Testis (tissue), 3 donors: ENCODE results near the gene PAPSS2. TPM values are rescaled to one million over a fixed set of nuclear protein-coding genes. Genes with fewer than 3 reads are reported as not detected.
A peak's percentile ranks its signal among the peaks of the same experiment; 100 is the strongest.

Experiments
- DNase-seq: peaks from one replicate; pipeline ENCODE4 v3.0.0-alpha.2; 2019
- H3K27ac ChIP-seq, 2 donors: fragments of 200-600 bp; sonication (generic); one replicate each; pipeline ENCODE4 v1.5.1; 2019
- H3K27me3 ChIP-seq: fragments of 200-600 bp; sonication (generic); one replicate; pipeline ENCODE4 v1.5.1; 2019
- H3K36me3 ChIP-seq: fragments of 200-600 bp; sonication (generic); one replicate; pipeline ENCODE4 v1.5.1; 2017; ENCODE audit warnings: low read depth; ENCODE audit errors: missing control alignments
- H3K4me1 ChIP-seq: fragments of 200-600 bp; sonication (generic); one replicate; pipeline ENCODE4 v1.5.1; 2019
- H3K4me3 ChIP-seq, 2 donors: fragments of 200-600 bp; sonication (generic); one replicate each; pipeline ENCODE4 v1.5.1; 2017 to 2019
- H3K9me3 ChIP-seq: fragments of 200-600 bp; sonication (generic); one replicate; pipeline ENCODE4 v1.5.1; 2017
- CTCF ChIP-seq, 3 experiments: fragments of 450-650 bp in 2 of 3; fragments of 200-600 bp in 1 of 3; sonication (generic) in 1 of 3; IDR thresholded peaks; one replicate each; pipeline ENCODE4 v1.5.1; 2016 to 2019; ENCODE audit warnings: antibody characterized with exemption in 3 of 3, mild to moderate bottlenecking in 2 of 3, moderate library complexity in 1 of 3
- POLR2A ChIP-seq: fragments of 450-650 bp; IDR thresholded peaks from one replicate; pipeline ENCODE4 v1.6.1; 2017; ENCODE audit warnings: antibody characterized with exemption, mild to moderate bottlenecking, moderate library complexity
- WGBS, 2 donors: methylation state at CpG; one replicate each; pipeline ENCODE4 v1.1.5; 2018; 5-methylcytosine and 5-hydroxymethylcytosine counted together
- intact Hi-C: fragments of 100-400 bp; cut with DNase I; formaldehyde crosslinking; loops from one replicate; pipeline ENCODE4 v1.15.1; 2023; ENCODE audit warnings: low total_unique reads
- polyA plus RNA-seq: library from polyadenylated mRNA; stranded (reverse); fragments of 350-450 nt; fragmentation: Illumina TruSeq; extraction: RNeasy Lipid Tissue Mini Kit (QIAGEN cat#74804); gene quantifications from one replicate; pipeline ENCODE4 v1.2.3, GENCODE V29; 2014; ENCODE audit warnings: low read depth, low replicate concordance; ENCODE audit not compliant: insufficient read depth
- total RNA-seq, 2 donors: library from RNA; depleted of rRNA; stranded (reverse); fragments of >200 nt; gene quantifications; one replicate each; pipeline ENCODE4 v1.2.3, GENCODE V29; 2016

PAPSS2 gene
- total and polyA plus RNA-seq, 3 donors from 2014 or later, result 4.6 to 20.1 (median 6.4) TPM

GRCh38 chr10:87764072-87764934 is 104.6 kb downstream of the PAPSS2 start:
- Histone ChIP-seq H3K4me3 (no peak overlapping the region), H3K36me3 (no peaks in the 10 kb centered on the region), H3K27ac (no peak overlapping the region), H3K9me3 (no peaks in the 10 kb centered on the region), H3K4me1 (no peaks in the 10 kb centered on the region), H3K27me3 (no peaks in the 10 kb centered on the region)
- TF ChIP-seq POLR2A (no peak), CTCF (IDR thresholded peaks at IDR 0.05) (no peak)
- DNase-seq, result no peak
- WGBS, 2 donors, result 87 to 89% methylated on average over 13 of the region's 13 CpGs
- intact Hi-C loops, result no loop called here

GRCh38 chr10:87765666-87766376 is 106.1 kb downstream of the PAPSS2 start:
- H3K27me3 ChIP-seq, result no peaks in the 10 kb centered on the region
- DNase-seq, result no peak
- TF ChIP-seq POLR2A (no peak), CTCF (IDR thresholded peaks at IDR 0.05) (no peak)
- H3K36me3 ChIP-seq, result no peaks in the 10 kb centered on the region
- no peaks in the 10 kb centered on the region for H3K4me1 ChIP-seq
- H3K9me3 ChIP-seq, result no peaks in the 10 kb centered on the region
- no peak overlapping the region for H3K4me3 ChIP-seq
- intact Hi-C loops, result no loop called here
- WGBS, 2 donors, result 89 to 90% methylated on average over 5 of the region's 5 CpGs
- H3K27ac ChIP-seq, result no peak overlapping the region

- Histone ChIP-seq H3K9me3 (no peaks in the 10 kb centered on the region), H3K36me3 (no peaks in the 10 kb centered on the region), H3K4me3 (no peak overlapping the region), H3K27ac (no peak overlapping the region), H3K27me3 (no peaks in the 10 kb centered on the region), H3K4me1 (no peaks in the 10 kb centered on the region)
- no peak for TF ChIP-seq CTCF (IDR thresholded peaks at IDR 0.05)
- no peak for TF ChIP-seq POLR2A
- WGBS, 2 donors, result 98% methylated on average over 5 of the region's 5 CpGs
- intact Hi-C loops, result no loop called here
- DNase-seq, result no peak
Observed at GRCh38 chr10:87767253-87767652, 107.6 kb downstream of the PAPSS2 start.

GRCh38 chr10:87771871-87772500 is 112.3 kb downstream of the PAPSS2 start:
- TF ChIP-seq CTCF (IDR thresholded peaks at IDR 0.05) (peak in 2 of 3 experiments; percentile 39 to 44), POLR2A (no peak)
- no peak for DNase-seq
- H3K27ac ChIP-seq, result no peak overlapping the region
- no peaks in the 10 kb centered on the region for H3K9me3 ChIP-seq
- no peaks in the 10 kb centered on the region for H3K27me3 ChIP-seq
- H3K36me3 ChIP-seq, result no peaks in the 10 kb centered on the region
- no peak overlapping the region for H3K4me3 ChIP-seq
- H3K4me1 ChIP-seq, result no peaks in the 10 kb centered on the region
- intact Hi-C loops, result no loop called here
- WGBS, 2 donors, result 91 to 98% methylated on average over 2 of the region's 2 CpGs
